SK-N-SH treated with all-trans-retinoic acid at 6 μM for 48 hours (cell line): ENCODE results near the gene CDK5RAP2.

Source experiments
- ARNTL ChIP-seq: fragments of 450-650 bp; formaldehyde crosslinking; IDR thresholded peaks from 2 replicates; pipeline ENCODE4 v1.5.0; 2020; ENCODE audit warnings: low read depth, mild to moderate bottlenecking, moderate library complexity, borderline replicate concordance
- BACH2 ChIP-seq: fragments of 250-450 bp; sonication (Bioruptor Pico); IDR thresholded peaks from 2 replicates; pipeline ENCODE4 v1.9.0; 2021; ENCODE audit warnings: mild to moderate bottlenecking, borderline replicate concordance
- CREB5 ChIP-seq: fragments of 250-450 bp; sonication (Bioruptor Pico); IDR thresholded peaks from 2 replicates; pipeline ENCODE4 v1.5.1; 2020; ENCODE audit warnings: low read depth, mild to moderate bottlenecking, moderate library complexity
- CSRNP3 ChIP-seq: fragments of 250-450 bp; sonication (Bioruptor Pico); IDR thresholded peaks from 2 replicates; pipeline ENCODE4 v1.5.1; 2021; ENCODE audit warnings: mild to moderate bottlenecking, moderate library complexity
- ISL1 ChIP-seq: fragments of 250-450 bp; sonication (Bioruptor Pico); IDR thresholded peaks from 2 replicates; pipeline ENCODE4 v2.1.2; 2022; ENCODE audit warnings: mild to moderate bottlenecking, moderate library complexity
- PATZ1 ChIP-seq: fragments of 250-450 bp; sonication (Bioruptor Pico); IDR thresholded peaks from 2 replicates; pipeline ENCODE4 v1.8.0; 2020; ENCODE audit warnings: mild to moderate bottlenecking, moderate library complexity, borderline replicate concordance
- PPARA ChIP-seq: fragments of 250-450 bp; sonication (Bioruptor Pico); IDR thresholded peaks from 2 replicates; pipeline ENCODE4 v1.5.0; 2020; ENCODE audit warnings: mild to moderate bottlenecking, borderline replicate concordance
- SNAI2 ChIP-seq: fragments of 250-450 bp; sonication (Bioruptor Pico); IDR thresholded peaks from 2 replicates; pipeline ENCODE4 v1.5.0; 2020; ENCODE audit warnings: mild to moderate bottlenecking, moderate library complexity
- TOX ChIP-seq: fragments of 250-450 bp; sonication (Bioruptor Pico); IDR thresholded peaks from 2 replicates; pipeline ENCODE4 v1.8.0; 2021; ENCODE audit warnings: mild to moderate bottlenecking, moderate library complexity, borderline replicate concordance
- TSHZ2 ChIP-seq: fragments of 250-450 bp; sonication (Bioruptor Pico); IDR thresholded peaks from 2 replicates; pipeline ENCODE4 v1.5.0; 2020; ENCODE audit warnings: mild to moderate bottlenecking, moderate library complexity
- ZFP3 ChIP-seq: fragments of 250-450 bp; sonication (Bioruptor Pico); IDR thresholded peaks from 2 replicates; pipeline ENCODE4 v1.5.0; 2020; ENCODE audit warnings: mild to moderate bottlenecking, moderate library complexity
- ZFP30 ChIP-seq: fragments of 450-650 bp; formaldehyde crosslinking; IDR thresholded peaks from 2 replicates; pipeline ENCODE4 v1.5.0; 2022; ENCODE audit warnings: mild to moderate bottlenecking, moderate library complexity
- ZNF70 ChIP-seq: fragments of 450-650 bp; formaldehyde crosslinking; IDR thresholded peaks from 2 replicates; pipeline ENCODE4 v1.5.0; 2020; ENCODE audit warnings: mild to moderate bottlenecking, moderate library complexity

- no peak for TF ChIP-seq ZFP30
- no peak for TF ChIP-seq TSHZ2
- no peak for TF ChIP-seq ISL1 (CRISPR knock-in tag)
- no peak for TF ChIP-seq ZNF70 (CRISPR knock-in tag)
- TF ChIP-seq BACH2 (CRISPR knock-in tag), result no peak
- TF ChIP-seq CREB5 (CRISPR knock-in tag), result no peak
- TF ChIP-seq SNAI2 (CRISPR knock-in tag), result no peak
- TF ChIP-seq CSRNP3 (CRISPR knock-in tag), result no peak
- no peak for TF ChIP-seq PATZ1 (CRISPR knock-in tag)
- TF ChIP-seq ARNTL (CRISPR knock-in tag), result no peak
- no peak for TF ChIP-seq PPARA
- TF ChIP-seq TOX, result no peak
- no peak for TF ChIP-seq ZFP3 (CRISPR knock-in tag)
These were observed 45.7 kb downstream of the CDK5RAP2 start for GRCh38 chr9:120534266-120534665.
